ENCODE data around the gene DMRTC2. TPM values are rescaled to one million over a fixed set of nuclear protein-coding genes. Genes with fewer than 3 reads are reported as not detected.

Gene DMRTC2
- total RNA-seq, 1 experiment from 2014 or later, result not detected

- no peaks in the 10 kb centered on the region for H3K79me2 ChIP-seq (ENCODE audit: low read depth)
- BruUV-seq (replicated peaks), result no TSS peak
- H3K4me2 ChIP-seq, result no peak overlapping the region
- no peaks in the 10 kb centered on the region for H3K9me2 ChIP-seq (ENCODE audit: insufficient read depth)
- ChIA-PET POLR2A (ENCODE audit: unreplicated experiment) (no interaction called here), CTCF (no interaction called here)
- peaks cover 2% of the 10 kb centered on the region; the same call in 1 of the 2 replicates for H3K4me1 ChIP-seq (replicated peaks; ENCODE audit: insufficient read depth)
- H3K27ac ChIP-seq, result no peak overlapping the region
- H4K20me1 ChIP-seq (ENCODE audit: insufficient read depth), result peaks cover 16% of the 10 kb centered on the region
- intact Hi-C loops (cut with micrococcal nuclease; ENCODE audit: unreplicated experiment), result no loop called here
- TF ChIP-seq EZH2 (IDR thresholded peaks at IDR 0.05; ENCODE audit: low read depth) (no peak), CTCF (conservative IDR thresholded peaks at IDR 0.05) (no peak)
- peaks cover 6% of the 10 kb centered on the region; the same call in 1 of the 2 replicates for H3K36me3 ChIP-seq (ENCODE audit: low read depth)
- H3F3A ChIP-seq (ENCODE audit: insufficient read depth, low read depth), result peaks cover 9% of the 10 kb centered on the region; the same call in 1 of the 2 replicates
- no peak overlapping the region for H2AFZ ChIP-seq
- DNase-seq, result no peak
- H3K4me3 ChIP-seq, result no peak overlapping the region
- H3K9me3 ChIP-seq (ENCODE audit: insufficient read depth, low read depth), result no peaks in the 10 kb centered on the region
- no peaks in the 10 kb centered on the region for H3K27me3 ChIP-seq (ENCODE audit: insufficient read depth, low read depth)
Measured at GRCh38 chr19:41898235-41898634, 53.4 kb downstream of the DMRTC2 start.

Small RNA genes within 50 kb of the gene (microRNA-seq; reads per million reads assigned to microRNA genes)
- not detected for gene MIR6797 (ENCODE audit: borderline number of aligned reads, borderline replicate concordance)

Other genes starting within 250 kb of the DMRTC2 start
- gene CEACAM4, start 218.0 kb upstream of the DMRTC2 start, total RNA-seq (2021), result not detected in 2 replicates
- gene CEACAM7, start 156.8 kb upstream of the DMRTC2 start, total RNA-seq (2021), result not detected in 2 replicates
- 18.1 and 23.3 TPM in 2 replicates for gene CEACAM5, start 136.4 kb upstream of the DMRTC2 start, total RNA-seq (2021)
- 265 and 468 TPM in 2 replicates for gene CEACAM6, start 89.5 kb upstream of the DMRTC2 start, total RNA-seq (2021)
- gene CEACAM3, start 48.5 kb upstream of the DMRTC2 start, total RNA-seq (2021), result not detected in 2 replicates
- not detected in 2 replicates for gene LYPD4, start 359 bp upstream of the DMRTC2 start, total RNA-seq (2021)
- gene RPS19, start 15.2 kb downstream of the DMRTC2 start, total RNA-seq (2021), result 2,593 and 3,356 TPM in 2 replicates
- gene CD79A, start 32.2 kb downstream of the DMRTC2 start, total RNA-seq (2021), result 0.33 and 0.59 TPM in 2 replicates
- 101 and 109 TPM in 2 replicates for gene ARHGEF1, start 38.1 kb downstream of the DMRTC2 start, total RNA-seq (2021)
- gene ERFL, start 83.4 kb downstream of the DMRTC2 start, total RNA-seq (2021), result 0.65 and 0.98 TPM in 2 replicates
- 110 and 188 TPM in 2 replicates for gene RABAC1, start 114.3 kb downstream of the DMRTC2 start, total RNA-seq (2021)
- gene ATP1A3, start 149.2 kb downstream of the DMRTC2 start, total RNA-seq (2021), result not detected in 2 replicates
- 0.96 and 1.1 TPM in 2 replicates for gene GRIK5, start 225.2 kb downstream of the DMRTC2 start, total RNA-seq (2021)
- gene ZNF574, start 231.1 kb downstream of the DMRTC2 start, total RNA-seq (2021), result 19.4 and 21.6 TPM in 2 replicates

All from PC-9 (cell line).